ENCODE data around the gene PPP2R2D. TPM values are rescaled to one million over a fixed set of nuclear protein-coding genes. Genes with fewer than 3 reads are reported as not detected.
"Not testable (repeated sequence)": the region's sequence is repeated elsewhere in the genome, so short reads cannot be mapped to it uniquely, and the experiment has no call there.

Gene PPP2R2D
- total RNA-seq, 1 donor from 2014 or later = 53.4 TPM

DNA sequence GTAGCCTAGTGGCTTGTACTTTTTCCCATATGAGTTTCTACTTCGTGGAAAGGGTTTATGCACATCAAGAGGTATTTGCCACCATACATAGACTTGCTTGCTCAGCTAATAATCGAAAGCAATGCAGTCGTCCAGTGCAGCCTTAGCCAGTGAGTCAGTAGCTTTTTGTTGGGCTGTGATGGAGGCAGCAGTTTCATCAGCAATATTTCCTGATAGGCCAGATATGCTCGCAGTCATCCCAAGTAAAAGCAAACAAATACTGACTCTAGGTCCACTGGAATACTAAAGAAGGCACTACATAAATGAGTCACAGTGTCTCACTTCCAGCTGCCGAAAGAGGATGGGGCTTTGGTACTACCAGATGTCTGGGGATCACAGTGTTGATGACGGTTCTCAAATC lies 83.0 kb downstream of the PPP2R2D start:
- no peak for FAIRE-seq

GRCh38 chr10:131986851-131987250 lies 86.0 kb downstream of the PPP2R2D start:
- FAIRE-seq; DNase-seq (ENCODE audit: low spot score in 2 of 2): not testable (repeated sequence)

More for the DNA sequence above, 83.0 kb downstream of the PPP2R2D start:
- DNase-seq (ENCODE audit: low spot score in 2 of 2) = peak in 1 of 2 donors; percentile 26

DNA sequence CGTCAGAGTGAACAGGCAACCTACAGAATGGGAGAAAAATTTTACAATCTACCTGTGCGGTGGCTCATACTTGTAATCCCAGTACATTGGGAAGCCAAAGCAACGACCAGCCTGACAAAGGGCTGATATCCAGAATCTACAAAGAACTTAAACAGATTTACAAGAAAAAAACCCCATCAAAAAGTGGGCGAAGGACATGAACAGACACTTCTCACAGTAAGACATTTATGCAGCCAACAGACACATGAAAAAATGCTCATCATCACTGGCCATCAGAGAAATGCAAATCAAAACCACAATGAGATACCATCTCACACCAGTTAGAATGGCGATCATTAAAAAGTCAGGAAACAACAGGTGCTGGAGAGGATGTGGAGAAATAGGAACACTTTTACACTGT lies 86.5 kb downstream of the PPP2R2D start:
- DNase-seq (ENCODE audit: low spot score in 2 of 2); FAIRE-seq: not testable (repeated sequence)

DNA sequence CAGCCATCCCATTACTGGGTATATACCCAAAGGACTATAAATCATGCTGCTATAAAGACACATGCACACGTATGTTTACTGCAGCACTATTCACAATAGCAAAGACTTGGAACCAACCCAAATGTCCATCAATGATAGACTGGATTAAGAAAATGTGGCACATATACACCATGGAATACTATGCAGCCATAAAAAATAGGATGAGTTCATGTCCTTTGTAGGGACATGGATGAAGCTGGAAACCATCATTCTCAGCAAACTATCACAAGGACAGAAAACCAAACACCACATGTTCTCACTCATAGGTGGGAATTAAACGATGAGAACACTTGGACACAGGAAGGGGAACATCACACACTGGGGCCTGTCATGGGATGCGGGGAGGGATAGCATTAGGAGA lies 87.0 kb downstream of the PPP2R2D start:
- not testable (repeated sequence) for DNase-seq (ENCODE audit: low spot score in 2 of 2); FAIRE-seq

DNA sequence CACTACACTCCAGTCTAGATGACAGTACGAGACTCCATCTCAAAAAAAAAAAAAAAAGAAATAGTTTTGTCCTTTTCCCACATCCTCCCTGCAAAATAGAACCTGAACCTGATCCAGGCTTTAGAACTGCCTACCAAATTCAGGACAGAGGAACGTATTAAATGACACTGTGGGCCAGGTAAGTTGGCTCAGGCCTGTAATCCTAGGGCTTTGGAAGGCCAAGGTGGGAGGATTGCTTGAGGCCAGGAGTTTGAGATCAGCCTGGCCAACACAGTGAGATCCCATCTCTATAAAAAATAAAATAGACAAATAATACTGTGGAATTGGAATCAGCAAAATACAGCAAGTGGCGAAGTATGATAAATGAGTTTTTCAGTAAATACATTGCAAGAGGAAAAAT lies 90.9 kb downstream of the PPP2R2D start:
- DNase-seq (ENCODE audit: low spot score in 2 of 2) (no peak), FAIRE-seq (no peak)

DNA sequence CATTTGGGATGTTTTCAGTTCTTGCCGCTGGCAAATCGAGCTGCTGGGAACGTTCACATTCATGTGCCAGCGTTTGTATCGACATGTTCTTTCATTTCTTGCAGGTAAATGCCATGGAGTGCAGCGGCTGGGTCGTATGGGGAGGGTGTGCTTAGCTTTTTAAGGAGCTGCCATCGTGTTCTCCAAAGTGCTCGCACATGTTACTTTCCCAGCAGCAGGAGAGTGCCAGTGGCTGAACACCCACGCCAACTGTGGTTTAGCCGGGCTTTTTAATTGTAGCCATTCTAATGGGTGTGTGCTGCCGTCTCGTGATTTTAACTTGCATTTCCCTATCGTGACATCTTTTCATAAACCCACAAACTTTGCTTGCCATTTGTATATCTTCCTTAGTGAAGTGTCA lies 92.5 kb downstream of the PPP2R2D start:
- DNase-seq (ENCODE audit: low spot score in 2 of 2) (no peak), FAIRE-seq (no peak)

DNA sequence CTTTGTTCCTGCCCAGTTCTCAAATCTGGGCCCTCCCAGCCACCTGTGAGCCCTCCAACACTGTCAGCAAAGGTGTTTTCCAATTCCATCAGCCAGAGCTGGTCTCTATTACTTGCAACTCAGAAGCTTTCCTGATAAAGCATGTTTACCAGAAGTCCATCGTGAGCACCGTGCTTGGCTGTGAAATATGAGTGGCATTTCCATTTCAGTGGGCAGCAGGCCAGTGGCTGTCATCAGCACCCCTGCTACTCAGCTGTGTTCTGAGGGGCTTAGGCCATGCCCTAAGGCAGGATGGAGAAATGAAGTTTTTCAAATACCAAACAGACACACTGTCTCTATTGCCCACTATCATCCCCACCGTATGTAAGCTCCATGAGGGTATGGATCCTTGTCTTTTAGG lies 93.6 kb downstream of the PPP2R2D start:
- DNase-seq (ENCODE audit: low spot score in 2 of 2) (no peak), FAIRE-seq (no peak)

DNA sequence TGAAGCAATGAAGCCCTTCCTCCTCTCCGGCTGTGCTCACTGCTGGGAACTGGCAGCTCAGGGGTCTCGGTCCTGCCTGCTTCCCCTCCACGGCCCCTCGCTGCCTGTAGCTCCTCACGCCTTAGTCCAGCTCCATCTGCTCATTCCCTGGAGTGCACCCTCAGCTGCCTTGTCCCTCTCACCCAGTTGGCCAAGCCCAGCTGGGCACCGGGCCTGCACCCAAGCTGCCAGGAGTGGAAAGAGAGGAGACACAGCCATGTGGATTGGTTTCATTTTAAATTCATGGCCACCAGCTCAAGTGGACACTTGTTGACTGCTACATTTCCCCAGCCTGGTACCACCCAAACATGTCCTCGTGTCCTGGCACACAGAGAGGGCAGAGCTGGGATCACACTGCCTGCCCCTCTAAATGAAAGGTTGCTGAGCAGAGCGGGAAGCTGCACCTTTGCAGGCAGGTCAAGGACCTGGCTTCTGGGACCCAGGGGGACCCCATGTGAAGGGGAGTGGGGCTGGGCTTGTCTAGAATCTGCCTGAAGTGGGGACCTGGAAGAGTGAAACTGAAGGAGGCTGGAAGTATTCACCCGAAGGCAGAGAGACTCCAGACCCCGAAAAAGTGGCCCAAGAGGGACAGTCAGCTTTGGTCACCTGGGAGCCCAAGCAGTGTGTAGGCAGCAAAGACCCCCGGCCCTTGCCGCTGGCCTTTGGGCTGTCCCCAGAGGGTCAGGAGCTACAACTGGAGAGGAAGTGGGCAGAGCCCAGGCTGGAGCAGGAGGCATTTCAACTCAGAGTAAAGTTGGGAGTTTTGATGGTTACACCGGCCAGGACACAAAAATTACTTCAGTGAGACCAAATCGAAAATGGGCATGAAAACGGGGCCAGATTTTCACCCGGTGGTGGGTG lies 95.9 kb downstream of the PPP2R2D start:
- DNase-seq (ENCODE audit: low spot score in 2 of 2) (no peak), FAIRE-seq (no peak)

DNA sequence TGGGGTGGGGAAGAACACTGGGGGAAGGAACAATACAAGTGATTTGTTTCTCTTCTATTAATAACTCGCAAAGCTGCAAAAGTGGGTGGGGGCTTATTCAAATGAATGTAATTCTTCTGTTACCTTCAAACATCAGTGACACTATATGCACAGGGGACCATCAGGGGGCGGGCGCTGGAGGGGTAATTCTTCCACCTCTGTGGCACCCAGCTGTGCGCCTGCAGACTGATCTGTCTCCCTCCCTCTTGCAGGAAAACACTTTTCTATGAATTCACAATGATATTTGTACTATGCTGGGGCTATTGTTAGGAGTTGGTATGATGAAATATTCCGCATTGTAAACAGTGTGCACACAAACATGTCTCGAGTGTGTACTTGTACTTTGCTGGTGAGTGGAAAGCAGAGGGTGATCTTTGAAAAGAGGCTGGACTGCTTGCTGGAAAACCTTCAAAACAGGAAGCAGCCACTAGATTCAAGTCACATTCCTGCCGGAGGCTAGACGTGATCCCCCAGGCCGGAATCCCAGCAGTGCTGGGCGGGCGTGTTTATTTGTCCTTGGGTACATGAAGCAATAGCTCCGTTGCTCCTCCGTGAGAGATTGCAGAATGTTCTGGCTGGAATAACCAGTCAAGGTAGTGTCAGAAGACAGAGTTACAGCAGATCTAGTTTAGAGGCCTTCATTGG lies 96.7 kb downstream of the PPP2R2D start:
- DNase-seq (ENCODE audit: low spot score in 2 of 2) (peak in 1 of 2 donors; percentile 33), FAIRE-seq (no peak)

GRCh38 chr10:131998050-131998844 lies 97.4 kb downstream of the PPP2R2D start:
- DNase-seq (ENCODE audit: low spot score in 2 of 2) (no peak), FAIRE-seq (no peak)

DNA sequence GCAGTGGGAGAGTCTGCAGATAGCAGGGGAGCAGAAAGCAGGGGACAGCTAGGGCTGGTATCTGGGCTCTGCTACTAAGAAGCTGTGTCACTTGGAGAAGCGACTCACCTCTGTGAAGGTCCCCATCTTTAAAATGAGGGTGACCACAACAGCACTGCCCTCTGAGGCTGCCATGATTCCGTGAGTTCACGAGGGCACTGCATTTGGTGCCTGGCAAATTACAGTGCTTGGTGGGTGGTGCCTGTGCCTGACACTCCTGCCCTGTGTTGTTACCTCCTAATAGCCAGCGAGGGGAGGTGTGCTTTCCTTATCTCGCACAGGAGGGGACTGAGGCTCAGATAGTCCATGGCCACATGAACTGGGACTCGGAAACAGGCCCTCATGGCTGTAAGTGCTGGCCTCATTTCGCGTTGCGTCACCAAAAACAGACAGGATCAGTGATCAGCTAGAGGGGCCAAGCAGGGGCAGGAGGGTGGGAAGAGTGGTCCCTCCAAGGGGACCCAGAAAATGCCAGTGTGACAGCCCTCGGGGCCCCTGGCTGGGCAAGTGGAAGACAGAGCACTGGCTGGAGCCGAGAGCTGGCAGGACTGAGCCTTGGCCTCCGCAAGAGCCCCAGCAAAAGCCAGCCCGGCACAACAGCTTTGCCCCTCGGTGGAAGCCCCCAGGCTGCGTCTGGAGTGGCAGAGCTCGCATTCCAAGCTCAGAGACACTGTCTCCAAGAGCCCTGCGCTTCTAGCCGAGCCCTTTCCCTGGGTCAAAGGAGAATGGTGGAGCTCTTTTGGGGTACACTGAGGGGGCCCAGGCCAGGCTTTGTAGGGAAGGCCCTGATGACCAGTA lies 98.3 kb downstream of the PPP2R2D start:
- no peak for FAIRE-seq
- no peak for DNase-seq (ENCODE audit: low spot score in 2 of 2)

- DNase-seq (ENCODE audit: low spot score in 2 of 2) = no peak
Measured at GRCh38 chr10:132001238-132001972, 100.6 kb downstream of the PPP2R2D start.

DNA sequence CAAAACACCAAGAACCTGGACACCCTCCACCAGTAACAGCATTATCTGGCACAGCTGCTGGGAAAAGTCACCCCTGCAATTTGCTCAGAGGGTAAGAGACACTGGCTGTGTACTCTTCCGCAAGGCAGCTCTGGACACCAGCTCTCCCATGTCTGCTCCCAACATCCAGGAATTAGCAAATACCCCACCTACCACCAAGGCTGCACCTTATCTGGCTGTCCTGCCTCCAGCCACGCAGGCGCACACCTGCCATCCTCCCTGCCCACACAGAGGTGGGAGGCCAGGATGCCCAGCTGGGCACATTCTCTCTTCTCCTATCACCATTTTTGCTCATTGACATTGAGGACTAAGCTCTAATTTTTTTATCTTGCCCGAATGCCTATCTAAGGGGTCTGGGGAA lies 101.2 kb downstream of the PPP2R2D start:
- DNase-seq (ENCODE audit: low spot score in 2 of 2) (no peak), FAIRE-seq (no peak)

More at GRCh38 chr10:132001238-132001972, 100.6 kb downstream of the PPP2R2D start:
- FAIRE-seq = no peak

DNA sequence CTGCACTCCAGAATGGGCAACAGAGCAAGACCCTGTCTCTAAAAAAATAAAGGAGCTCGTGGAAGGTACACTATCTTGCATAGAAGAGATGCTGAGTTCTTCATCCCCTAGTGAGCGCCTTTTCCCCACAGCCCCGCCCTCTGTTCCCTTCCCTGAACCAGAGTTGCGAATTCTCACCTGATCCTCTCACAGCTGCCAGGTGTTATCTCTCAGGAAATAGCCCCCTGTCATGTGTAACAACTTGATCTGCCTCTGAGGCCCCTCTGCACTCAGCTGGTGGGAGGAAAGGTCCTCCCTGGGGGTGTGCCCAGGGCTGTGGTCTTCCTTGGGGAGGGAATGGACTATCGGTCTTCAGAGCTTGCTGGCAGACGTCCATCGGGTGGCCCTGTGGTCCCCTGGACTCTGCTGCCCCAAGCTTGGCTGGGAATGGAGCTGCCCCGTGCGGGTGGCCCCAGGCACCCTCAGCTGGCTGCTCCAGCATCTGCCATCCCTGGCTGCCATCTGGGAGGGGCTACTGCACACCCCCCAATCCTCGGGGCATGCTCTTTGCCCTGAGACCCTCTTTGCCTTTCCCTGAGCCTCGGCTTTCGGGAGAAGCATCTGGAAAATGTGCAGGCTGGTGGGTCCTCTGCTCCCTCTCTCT lies 102.6 kb downstream of the PPP2R2D start:
- no peak for FAIRE-seq
- DNase-seq (ENCODE audit: low spot score in 2 of 2) = no peak

- no peak for FAIRE-seq
- DNase-seq (ENCODE audit: low spot score in 2 of 2) = no peak
Measured at GRCh38 chr10:132004052-132004451, 103.2 kb downstream of the PPP2R2D start.

GRCh38 chr10:132005147-132005546 lies 104.3 kb downstream of the PPP2R2D start:
- DNase-seq (ENCODE audit: low spot score in 2 of 2) (no peak), FAIRE-seq (no peak)

- FAIRE-seq (no peak), DNase-seq (ENCODE audit: low spot score in 2 of 2) (no peak)
Measured at GRCh38 chr10:132006966-132007365, 106.2 kb downstream of the PPP2R2D start.

GRCh38 chr10:132007681-132008080 lies 106.9 kb downstream of the PPP2R2D start:
- FAIRE-seq = no peak
- DNase-seq (ENCODE audit: low spot score in 2 of 2) = no peak

All from frontal cortex (tissue), 4 donors.